K562 (cell line): ENCODE results near the gene ST6GALNAC1. TPM values are rescaled to one million over a fixed set of nuclear protein-coding genes. Genes with fewer than 3 reads are reported as not detected.

ENCODE experiments used
- ATAC-seq: fragments of 200-7000 bp; cut with Tn5 transposase; 3 replicates; pipeline ENCODE4 v1.9.1; 2020; ENCODE audit warnings: moderate library complexity
- BruUV-seq: library from RNA; stranded (reverse); fragments of 400-500 nt; replicated peaks from 2 replicates; lab custom pipeline; 2021; lab: Mats Ljungman, UMichigan
- CTCF ChIA-PET: fragments of 300-600 bp; formaldehyde crosslinking; extraction: SDS; loops from one replicate; lab custom pipeline; 2021; ENCODE audit warnings: low intra/inter-chr PET ratio; lab: Yijun Ruan, JAX
- POLR2A ChIA-PET: fragments of 300-600, 350-650 bp; sonication (Branson Sonifier 250); formaldehyde crosslinking; extraction: SDS; loops from one replicate; lab custom pipeline; 2021; ENCODE audit warnings: antibody characterized with exemption, inconsistent platforms; lab: Yijun Ruan, JAX
- DNase-seq, 4 experiments: peaks; one replicate each; pipeline versions ENCODE4 v3.0.0 to v3.0.0-alpha.2; 2011 to 2018; ENCODE audit warnings: low spot score in 3 of 4, mixed read lengths in 3 of 4; ENCODE audit errors: extremely low read depth in 1 of 4
- FAIRE-seq: peaks from 2 replicates; lab custom pipeline; 2011; peaks lifted over from hg19 to GRCh38; lab: Jason Lieb, UNC
- H2AFZ ChIP-seq: 2 replicates; pipeline ENCODE4 v1.6.0; 2011; ENCODE audit warnings: low read depth, low read length, control low read depth, inconsistent platforms
- H3K27ac ChIP-seq: fragments of 200-600 bp; 3 replicates; pipeline ENCODE4 v1.8.0; 2011; ENCODE audit warnings: low read depth, mild to moderate bottlenecking, control low read depth, inconsistent platforms, low read length, moderate library complexity, mixed read lengths; ENCODE audit errors: extremely low read depth
- H3K27me3 ChIP-seq, 2 experiments: fragments of 300-600 bp in 1 of 2; 2 replicates in 1 of 2; 3 replicates in 1 of 2; pipeline versions ENCODE4 v1.6.0 to v1.8.0; 2011; ENCODE audit warnings: inconsistent platforms in 2 of 2, low read length in 2 of 2, mild to moderate bottlenecking in 1 of 2, mixed read lengths in 1 of 2, moderate library complexity in 1 of 2; ENCODE audit not compliant: control insufficient read depth in 2 of 2, insufficient read depth in 2 of 2
- H3K36me3 ChIP-seq: fragments of 300-600 bp; 3 replicates; pipeline ENCODE4 v1.8.0; 2011; ENCODE audit warnings: mild to moderate bottlenecking, low read length, inconsistent platforms; ENCODE audit not compliant: control insufficient read depth, insufficient read depth
- H3K4me1 ChIP-seq, 2 experiments: fragments of 200-600 bp in 1 of 2; replicated peaks in 1 of 2; 2 replicates in 1 of 2; 3 replicates in 1 of 2; pipeline versions ENCODE4 v1.5.1 to v1.8.0; 2011; ENCODE audit warnings: inconsistent platforms in 2 of 2, low read length in 2 of 2, mild to moderate bottlenecking in 1 of 2, mixed read lengths in 1 of 2, moderate library complexity in 1 of 2; ENCODE audit not compliant: control insufficient read depth in 2 of 2, insufficient read depth in 2 of 2
- H3K4me2 ChIP-seq: 2 replicates; pipeline ENCODE4 v1.6.1; 2011; ENCODE audit warnings: low read length, control low read depth, inconsistent platforms, mixed read lengths; ENCODE audit not compliant: insufficient read depth
- H3K4me3 ChIP-seq: fragments of 200-600 bp; sonication (generic), shearing (Covaris generic); 2 replicates; pipeline ENCODE4 v1.5.1; 2016; ENCODE audit warnings: control low read depth, inconsistent platforms
- H3K79me2 ChIP-seq: fragments of 200-600 bp; 3 replicates; pipeline ENCODE4 v1.8.0; 2011; ENCODE audit warnings: low read length, inconsistent platforms; ENCODE audit not compliant: control insufficient read depth, insufficient read depth
- H3K9ac ChIP-seq, 2 experiments: 2 replicates each; pipeline versions ENCODE4 v1.6.0 to v1.6.1; 2011; ENCODE audit warnings: low read depth in 2 of 2, low read length in 2 of 2, control low read depth in 1 of 2, inconsistent platforms in 1 of 2, mild to moderate bottlenecking in 1 of 2, mixed read lengths in 1 of 2; ENCODE audit not compliant: insufficient read depth in 1 of 2
- H3K9me1 ChIP-seq: one replicate; pipeline ENCODE4 v1.6.0; 2011; ENCODE audit warnings: inconsistent platforms, mild to moderate bottlenecking, low read length, moderate library complexity; ENCODE audit not compliant: control insufficient read depth, insufficient read depth
- H3K9me3 ChIP-seq: replicated peaks from 2 replicates; pipeline ENCODE4 v1.5.1; 2011; ENCODE audit warnings: low read depth, low read length, inconsistent platforms; ENCODE audit not compliant: control insufficient read depth, insufficient read depth
- H4K20me1 ChIP-seq: replicated peaks from 2 replicates; pipeline ENCODE4 v1.6.1; 2011; ENCODE audit warnings: low read length, inconsistent platforms, mixed read lengths; ENCODE audit not compliant: control insufficient read depth, insufficient read depth
- BACH1 ChIP-seq: fragments of 200-800 bp; sonication (Bioruptor generic); IDR thresholded peaks from 2 replicates; pipeline ENCODE4 v1.6.1; 2016; ENCODE audit warnings: missing genetic modification characterization, missing compliant biosample characterization
- BRD4 ChIP-seq: fragments of 200-600 bp; sonication (generic); IDR thresholded peaks from 2 replicates; pipeline ENCODE4 v1.6.1; 2017; ENCODE audit warnings: inconsistent platforms
- GABPB2 ChIP-seq: fragments of 250-450 bp; sonication (Bioruptor Pico); conservative IDR thresholded peaks from 2 replicates; pipeline ENCODE4 v1.5.1; 2021; ENCODE audit warnings: mild to moderate bottlenecking
- HOXB6 ChIP-seq: fragments of 250-450 bp; sonication (Bioruptor Pico); IDR thresholded peaks from 2 replicates; pipeline ENCODE4 v1.5.1; 2022; ENCODE audit warnings: mild to moderate bottlenecking, borderline replicate concordance
- KDM5B ChIP-seq: fragments of 200-600 bp; sonication (generic); IDR thresholded peaks from 2 replicates; pipeline ENCODE4 v1.6.1; 2012; ENCODE audit warnings: low read depth, mild to moderate bottlenecking, moderate library complexity, low read length, control low read depth, inconsistent platforms; ENCODE audit not compliant: insufficient replicate concordance
- MITF ChIP-seq: IDR thresholded peaks from 2 replicates; pipeline ENCODE4 v1.6.1; 2014; ENCODE audit warnings: antibody characterized with exemption
- MLLT1 ChIP-seq, 2 experiments: fragments of 450-650 bp; IDR thresholded peaks; 2 replicates each; pipeline ENCODE4 v1.6.1; 2016
- MXI1 ChIP-seq: IDR thresholded peaks from 2 replicates; pipeline ENCODE4 v1.6.1; 2011; ENCODE audit warnings: low read depth, mild to moderate bottlenecking, improper control_type of control experiment, low read length
- NEUROD1 ChIP-seq: fragments of 150-350 bp; IDR thresholded peaks from 2 replicates; pipeline ENCODE4 v1.6.1; 2014; ENCODE audit warnings: borderline replicate concordance, low read length, low read depth; ENCODE audit not compliant: partially characterized antibody
- PHB2 ChIP-seq: fragments of 450-650 bp; IDR thresholded peaks from 2 replicates; pipeline ENCODE4 v1.6.1; 2017; ENCODE audit warnings: low read depth
- RBM17 ChIP-seq: fragments of 200-400 bp; formaldehyde crosslinking; IDR thresholded peaks from 2 replicates; pipeline ENCODE4 v1.6.1; 2017; ENCODE audit warnings: low read depth, mild to moderate bottlenecking, low read length, borderline replicate concordance
- RCOR1 ChIP-seq, 2 experiments: IDR thresholded peaks; 2 replicates each; pipeline ENCODE4 v1.6.1; 2012; ENCODE audit warnings: low read depth in 2 of 2, low read length in 2 of 2, borderline replicate concordance in 1 of 2, improper control_type of control experiment in 1 of 2
- RNF219 ChIP-seq: fragments of 250-450 bp; sonication (Bioruptor Pico); IDR thresholded peaks from 2 replicates; pipeline ENCODE4 v1.5.0; 2022; ENCODE audit warnings: mild to moderate bottlenecking
- SMARCE1 ChIP-seq: fragments of 450-650 bp; IDR thresholded peaks from 2 replicates; pipeline ENCODE4 v1.7.1; 2016; ENCODE audit warnings: mild to moderate bottlenecking
- TFAM ChIP-seq: fragments of 250-450 bp; sonication (Bioruptor Pico); conservative IDR thresholded peaks from 2 replicates; pipeline ENCODE4 v1.5.0; 2021; ENCODE audit warnings: mild to moderate bottlenecking, moderate library complexity
- ZNF165 ChIP-seq: fragments of 250-450 bp; sonication (Bioruptor Pico); IDR thresholded peaks from 2 replicates; pipeline ENCODE4 v1.4.0; 2020; ENCODE audit warnings: borderline replicate concordance
- ZNF589 ChIP-seq: fragments of 200-800 bp; sonication (Bioruptor generic); IDR thresholded peaks from 2 replicates; pipeline ENCODE4 v1.6.1; 2016; ENCODE audit warnings: low read depth, missing genetic modification characterization, missing compliant biosample characterization
- ZSCAN29 ChIP-seq: fragments of 450-650 bp; IDR thresholded peaks from 2 replicates; pipeline ENCODE4 v1.6.1; 2017
- WGBS: fragments of 100-300 bp; shearing (Covaris generic); methylation state at CpG from one replicate; pipeline ENCODE4 v1.1.6; 2016; ENCODE audit warnings: low coverage, mixed read lengths; ENCODE audit not compliant: insufficient coverage; ENCODE audit errors: missing lambda C conversion rate; 5-methylcytosine and 5-hydroxymethylcytosine counted together
- in situ Hi-C: fragments of 300-500 bp; cut with MboI; formaldehyde crosslinking; loops from 4 replicates; pipeline ENCODE4 v1.15.0; 2018; ENCODE audit warnings: inconsistent platforms, mixed read lengths
- intact Hi-C: fragments of 100-400 bp; cut with micrococcal nuclease; formaldehyde crosslinking; loops from 2 replicates; pipeline ENCODE4 v1.14.2; 2022
- polyA plus RNA-seq, 8 experiments: library from polyadenylated mRNA; depleted of rRNA in 4 of 8; stranded (reverse) in 5 of 8; unstranded in 3 of 8; fragments of >200 nt; fragmentation: Nextera tagmentation in 2 of 8; fragmentation: Illumina TruSeq in 1 of 8; extraction: Ambion mirVana in 2 of 8; extraction: Trizol in 1 of 8; gene quantifications; 2 replicates each; pipeline versions ENCODE4 v1.2.1 to v1.2.3, GENCODE V29; 2011 to 2014; ENCODE audit warnings: inconsistent platforms in 1 of 8, missing spikeins in 1 of 8
- total RNA-seq, 7 experiments: library from RNA; depleted of rRNA in 6 of 7; stranded (reverse); fragments of >200 nt in 6 of 7; fragmentation: Illumina TruSeq in 2 of 7; extraction: Trizol in 2 of 7; gene quantifications; 2 replicates each; pipeline versions ENCODE4 v1.2.1 to v1.2.3, GENCODE V29; 2011 to 2021; ENCODE audit warnings: low replicate concordance in 1 of 7

The ST6GALNAC1 gene
- total and polyA plus RNA-seq, 9 of the 15 experiments (the other 6 are each of a cell fraction or from before 2014, with no cell fraction given), result 20.6 to 68.4 (median 50.5) TPM

- TF ChIP-seq HOXB6 (no peak), SMARCE1 (no peak), RBM17 (no peak), RNF219 (CRISPR knock-in tag) (no peak), TFAM (CRISPR knock-in tag) (no peak), MXI1 (no peak)
Measured at GRCh38 chr17:76644995-76645394, 1.4 kb upstream of the ST6GALNAC1 start (continued).

GRCh38 chr17:76642994-76643393, 563 bp downstream of the ST6GALNAC1 start:
- H3K4me3 ChIP-seq, result peak overlapping the region; percentile 47
- peak overlapping the region; percentile 98 for H3K4me2 ChIP-seq
- intact Hi-C loops, result loop anchor here (5.0 kb wide), 1 partner anchor 84 kb away; the partner anchor contains the start of genes JMJD6 and METTL23
- in situ Hi-C loops, result no loop called here
- no peaks in the 10 kb centered on the region for H4K20me1 ChIP-seq
- peaks cover 11% of the 10 kb centered on the region for H3K9me3 ChIP-seq
- ChIA-PET POLR2A (interaction anchor here (0.6 to 2.8 kb wide), 6 partner anchors 8 to 86 kb away, joined by 3 to 14 read pairs (median 6); no protein-coding TSS in a partner anchor), CTCF (no interaction called here)
- H2AFZ ChIP-seq, result peak overlapping the region; percentile 92
- peak; percentile 53 for ATAC-seq
- peaks cover 28 to 33% of the 10 kb centered on the region in 2 experiments; a peak in 4 of 5 replicates for H3K4me1 ChIP-seq
- H3K27me3 ChIP-seq, result no peaks in the 10 kb centered on the region
- peak overlapping the region; percentile 94 for H3K27ac ChIP-seq
- peaks cover 57% of the 10 kb centered on the region for H3K79me2 ChIP-seq
- peaks cover 7% of the 10 kb centered on the region for H3K36me3 ChIP-seq
- FAIRE-seq, result no peak
- TSS peak; percentile 58 for BruUV-seq
- peak in 1 of 4 experiments; percentile 52 for DNase-seq
- peak overlapping the region; percentile 90 to 93 for H3K9ac ChIP-seq
- no peaks in the 10 kb centered on the region for H3K9me1 ChIP-seq
- 1% methylated on average over 6 of the region's 6 CpGs for WGBS
- TF ChIP-seq ZNF589 (CRISPR knock-in tag) (peak; percentile 59), ZNF165 (CRISPR knock-in tag) (no peak), GABPB2 (CRISPR knock-in tag) (0 out of 2 replicates have a peak, but pooled peaks have one; percentile 19), ZSCAN29 (no peak), NEUROD1 (no peak), RCOR1 (IDR thresholded peaks at IDR 0.05; ENCODE audit: borderline replicate concordance in 1 of 2, low read depth in 2 of 2, low read length in 2 of 2) (no peak), MITF (no peak), BRD4 (0 out of 2 replicates have a peak, but pooled peaks have one; percentile 37), PHB2 (no peak), MLLT1 (IDR thresholded peaks at IDR 0.05) (peak in 1 of 2 experiments; percentile 16; a peak in 2 of 4 replicates), BACH1 (tag) (no peak), KDM5B (peak; percentile 3), MXI1 (peak; percentile 26; the same call in 1 of the 2 replicates)
